GM18858 (cell line): Measurements from ENCODE around the gene GNAS.

Experiments
- ATAC-seq: cut with Tn5 transposase; IDR thresholded peaks from one replicate; pipeline ENCODE4 v1.9.1; 2021; ENCODE audit not compliant: unreplicated experiment

The GNAS gene

DNA sequence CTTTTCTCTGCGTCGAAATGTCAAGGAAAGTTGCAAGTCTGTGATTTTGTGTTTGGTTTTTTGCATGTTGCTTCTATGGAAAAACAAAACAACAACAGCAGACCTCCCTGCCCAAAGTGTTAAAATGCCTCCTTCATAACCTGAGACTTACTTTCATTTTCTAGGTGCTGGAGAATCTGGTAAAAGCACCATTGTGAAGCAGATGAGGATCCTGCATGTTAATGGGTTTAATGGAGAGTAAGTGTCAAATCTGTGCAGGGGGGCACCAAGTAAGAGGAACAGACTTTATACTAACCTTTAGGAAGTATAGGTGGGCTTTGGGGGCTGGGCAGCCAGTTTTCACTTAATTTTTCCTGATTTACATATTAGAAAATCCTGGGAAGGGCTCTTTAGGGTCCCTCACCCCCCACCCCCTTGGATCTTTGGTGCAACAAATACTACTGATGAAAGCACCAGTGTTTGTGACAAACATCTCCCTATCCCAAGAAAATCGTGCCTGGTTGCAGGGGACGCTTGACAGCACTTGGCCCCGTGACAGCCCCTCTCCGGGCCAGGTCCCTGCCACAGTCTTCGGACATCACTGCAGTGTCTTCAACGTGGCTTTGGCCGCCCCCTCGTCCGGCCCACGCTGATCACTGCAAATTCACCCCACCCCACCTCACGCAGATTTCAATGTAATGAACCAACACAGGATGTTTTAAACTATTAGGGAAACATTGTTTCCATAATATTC lies 43.1 kb downstream of the GNAS start:
- no peak for ATAC-seq

DNA sequence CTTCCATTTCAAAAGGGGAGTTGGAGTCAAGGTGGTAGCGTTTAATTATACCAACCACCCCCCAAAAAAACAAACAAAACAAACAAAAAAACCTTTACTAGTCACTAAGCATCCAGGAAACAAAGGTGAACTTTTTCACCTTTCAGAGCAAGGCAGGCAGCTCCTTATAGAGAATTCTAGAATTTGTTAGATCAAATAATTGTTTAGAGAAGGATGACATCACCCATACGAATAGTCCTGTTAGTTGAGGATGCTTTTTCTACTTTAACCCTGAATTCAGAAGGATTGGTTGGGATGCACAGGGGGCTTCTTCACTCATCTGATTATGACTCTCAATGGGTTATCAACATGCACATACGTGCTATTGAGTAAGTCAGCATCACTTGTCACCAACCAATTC lies 44.3 kb downstream of the GNAS start:
- ATAC-seq, result no peak

DNA sequence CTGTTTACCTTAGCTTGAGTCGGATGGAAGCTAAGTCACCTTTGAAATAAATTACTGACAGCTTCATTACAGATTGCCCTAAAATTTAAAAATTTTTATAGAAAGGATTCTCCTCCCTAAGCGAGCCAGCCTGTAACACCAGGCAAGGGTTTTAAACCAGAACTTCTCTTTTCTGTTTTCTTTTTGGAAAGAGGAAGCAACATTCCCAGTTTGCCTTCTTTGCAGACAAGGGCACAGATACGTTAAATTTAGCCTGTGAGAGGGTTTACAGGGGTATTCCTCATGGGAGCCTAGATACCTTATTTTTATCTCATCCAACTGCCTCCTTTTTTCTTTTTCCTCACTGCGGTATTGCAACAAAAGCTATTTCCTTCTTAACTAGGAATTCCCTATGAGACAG lies 45.0 kb downstream of the GNAS start:
- ATAC-seq, result no peak

- ATAC-seq, result no peak
Observed at GRCh38 chr20:58898629-58899408, 46.3 kb downstream of the GNAS start.

- ATAC-seq, result no peak
Observed at GRCh38 chr20:58899512-58899911, 47.0 kb downstream of the GNAS start.

DNA sequence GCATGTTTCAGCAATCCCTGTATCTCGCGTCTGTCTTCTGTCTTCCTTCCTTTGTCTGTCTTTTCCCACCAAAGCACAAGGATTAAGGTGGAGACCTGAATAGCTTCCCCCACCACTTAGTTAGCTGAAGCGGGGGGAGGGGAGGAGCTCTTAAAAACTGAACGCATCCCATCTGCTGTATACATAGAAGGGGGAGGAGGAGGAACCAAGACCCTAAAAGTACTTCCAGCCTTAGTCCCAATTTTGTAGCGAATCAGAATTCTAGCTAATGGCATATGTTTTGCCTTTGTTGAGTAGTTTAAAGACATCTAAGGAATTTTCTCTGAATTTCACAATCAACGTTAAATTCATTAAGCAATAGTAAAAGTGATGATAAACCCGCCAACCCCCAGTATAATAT lies 47.9 kb downstream of the GNAS start:
- no peak for ATAC-seq

- no peak for ATAC-seq
Observed at GRCh38 chr20:58901488-58902402, 49.2 kb downstream of the GNAS start.

GRCh38 chr20:58903614-58904013 lies 51.1 kb downstream of the GNAS start:
- ATAC-seq, result no peak

DNA sequence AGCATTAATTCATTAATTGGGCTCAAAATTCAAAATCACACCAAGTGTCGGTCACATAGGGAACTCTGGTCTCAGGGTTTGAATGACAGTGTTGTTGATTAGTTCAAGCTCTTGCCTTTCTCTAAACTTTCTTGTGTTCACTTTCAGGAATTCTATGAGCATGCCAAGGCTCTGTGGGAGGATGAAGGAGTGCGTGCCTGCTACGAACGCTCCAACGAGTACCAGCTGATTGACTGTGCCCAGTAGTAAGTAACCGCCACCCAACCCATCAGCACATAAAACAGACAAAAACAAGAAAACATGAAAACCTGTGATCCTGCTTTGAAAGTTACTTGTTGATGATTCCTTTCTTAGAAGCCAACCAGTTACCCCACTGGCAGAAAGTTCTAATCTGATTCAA lies 52.7 kb downstream of the GNAS start:
- no peak for ATAC-seq

DNA sequence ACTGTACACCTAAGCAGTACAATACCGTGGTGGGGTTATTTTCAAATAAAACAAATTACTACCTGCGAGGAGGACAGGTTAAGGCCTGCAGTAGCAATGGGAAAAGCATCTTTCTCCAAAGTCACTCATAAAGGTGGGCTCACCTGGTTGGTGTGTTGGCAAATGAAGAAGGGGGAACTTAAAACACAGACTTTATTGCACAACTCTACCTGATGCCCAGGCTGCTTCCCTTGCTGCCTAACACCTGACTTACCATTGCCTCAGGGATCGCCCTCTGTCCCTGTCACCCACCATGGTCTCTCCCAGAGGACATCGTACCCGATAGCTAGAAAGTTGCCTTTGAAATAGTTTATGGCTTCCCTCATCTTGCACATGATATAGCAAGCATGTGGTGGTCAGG lies 53.6 kb downstream of the GNAS start:
- no peak for ATAC-seq

- no peak for ATAC-seq
Observed at GRCh38 chr20:58906894-58907293, 54.4 kb downstream of the GNAS start.

DNA sequence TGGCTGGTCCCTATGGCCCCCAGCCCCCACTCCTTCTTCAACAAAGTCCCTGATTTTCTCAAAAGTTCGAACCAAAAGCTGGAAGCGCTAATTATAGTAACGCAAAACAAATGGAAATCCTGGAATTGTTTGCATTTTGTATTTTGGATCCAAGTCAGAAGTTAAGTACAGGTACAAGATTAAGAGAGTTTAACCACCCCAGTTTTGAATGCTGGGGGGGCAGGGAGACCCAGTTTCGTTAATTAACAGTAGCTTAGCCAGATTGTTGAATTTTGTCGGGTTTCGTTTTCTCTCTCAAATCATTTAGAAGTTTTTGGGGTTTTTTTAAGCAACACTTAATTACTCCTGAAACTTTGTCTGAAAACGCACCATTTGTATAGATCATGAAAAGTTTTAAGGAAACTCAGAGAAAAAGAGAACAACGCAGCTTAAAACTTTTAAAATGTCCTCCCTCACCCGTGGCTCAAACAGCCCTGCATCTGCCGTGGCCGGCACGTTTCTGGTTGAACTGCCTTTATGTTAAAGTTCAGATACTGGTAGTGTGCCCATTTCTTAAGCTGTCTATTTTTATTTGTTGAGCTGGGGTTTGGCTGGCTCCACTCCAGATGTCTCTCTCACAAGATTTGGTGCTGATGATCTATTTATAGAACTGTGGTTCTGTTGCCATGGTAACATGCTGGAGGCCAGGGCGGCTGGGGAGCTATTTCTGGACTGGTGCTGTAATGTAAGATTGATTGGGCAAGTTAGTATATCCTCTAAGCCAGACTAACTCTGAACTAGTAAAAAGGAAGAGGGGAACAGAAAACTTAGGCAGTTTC lies 55.0 kb downstream of the GNAS start:
- ATAC-seq, result peak; percentile 71

GRCh38 chr20:58908221-58908620 lies 55.7 kb downstream of the GNAS start:
- ATAC-seq, result no peak

GRCh38 chr20:58908941-58909340 lies 56.4 kb downstream of the GNAS start:
- no peak for ATAC-seq

DNA sequence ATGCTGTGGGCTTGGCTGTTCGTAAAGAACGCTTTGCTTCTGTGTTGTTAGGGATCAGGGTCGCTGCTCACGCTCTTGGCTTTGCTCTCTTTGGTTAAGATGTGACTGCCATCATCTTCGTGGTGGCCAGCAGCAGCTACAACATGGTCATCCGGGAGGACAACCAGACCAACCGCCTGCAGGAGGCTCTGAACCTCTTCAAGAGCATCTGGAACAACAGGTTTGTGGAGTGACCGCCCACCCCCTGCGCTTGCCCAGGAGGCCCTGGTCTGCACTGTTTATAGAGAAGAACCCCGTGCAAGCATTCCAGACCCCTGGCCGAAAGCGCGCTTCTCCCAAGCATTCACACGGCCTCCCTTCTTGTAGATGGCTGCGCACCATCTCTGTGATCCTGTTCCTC lies 57.1 kb downstream of the GNAS start:
- ATAC-seq, result no peak

GRCh38 chr20:58910473-58910872 lies 58.0 kb downstream of the GNAS start:
- no peak for ATAC-seq

DNA sequence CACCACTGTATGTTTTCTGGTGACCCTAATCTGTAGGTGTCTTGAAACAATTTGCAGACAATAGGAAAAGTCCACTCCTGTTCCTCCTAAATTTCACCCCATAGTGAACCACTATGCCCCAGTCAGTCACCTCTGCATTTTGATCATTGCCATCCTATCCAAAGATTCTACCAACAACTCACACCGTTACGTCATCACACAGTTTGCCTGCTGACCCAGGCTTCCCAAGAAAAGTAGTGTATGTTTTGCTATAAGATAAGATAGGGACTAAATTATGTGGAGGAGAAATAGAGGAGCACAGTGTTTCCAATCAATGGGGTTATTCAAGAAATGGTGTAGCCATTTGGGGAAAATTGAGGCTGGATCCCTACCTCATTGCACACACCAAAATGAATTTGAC lies 58.8 kb downstream of the GNAS start:
- no peak for ATAC-seq

- ATAC-seq, result no peak
Observed at GRCh38 chr20:58911970-58912369, 59.5 kb downstream of the GNAS start.

DNA sequence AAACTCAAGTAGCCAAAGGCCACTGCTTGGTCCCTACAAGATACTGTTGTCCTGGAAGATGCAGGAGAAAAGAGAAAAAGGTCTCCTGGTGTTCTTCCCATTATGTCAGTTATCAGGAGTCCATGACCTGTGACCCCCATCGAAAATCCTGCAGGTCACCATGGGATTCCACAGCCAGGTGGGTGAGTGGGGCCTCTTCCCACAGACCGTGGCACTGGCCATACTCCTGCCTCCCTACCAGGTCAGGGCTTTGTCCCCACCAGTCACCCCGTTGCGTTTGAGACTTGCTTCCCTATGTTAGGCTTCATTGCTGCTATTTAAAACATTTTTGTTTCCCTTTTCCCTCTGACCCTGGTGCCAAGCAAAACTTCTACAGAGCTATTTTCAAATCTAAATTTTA lies 60.6 kb downstream of the GNAS start:
- no peak for ATAC-seq

DNA sequence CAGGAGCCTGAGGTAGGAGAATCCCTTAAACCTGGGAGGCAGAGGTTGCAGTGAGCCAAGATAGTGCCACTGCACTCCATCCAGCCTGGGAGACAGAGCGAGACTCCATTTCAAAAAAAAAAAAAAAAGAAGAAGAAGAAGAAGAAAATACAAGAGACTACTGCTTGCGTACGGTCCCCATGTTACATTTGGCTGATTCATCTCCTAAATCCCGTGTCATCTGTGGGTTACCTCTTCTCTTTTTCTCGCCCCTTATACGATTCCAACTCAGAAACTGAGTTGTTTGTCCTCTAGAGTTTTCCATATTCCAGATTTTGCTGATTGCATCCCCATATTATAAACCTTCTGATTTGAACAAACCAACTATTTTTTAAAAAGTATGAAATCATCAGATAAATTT lies 66.1 kb downstream of the GNAS start:
- ATAC-seq, result no peak

- ATAC-seq, result no peak
Observed at GRCh38 chr20:58921564-58921963, 69.0 kb downstream of the GNAS start.
